HG03095 (cell line): ENCODE measurements around the gene TNIK.
"Not testable (repeated sequence)": the region's sequence is repeated elsewhere in the genome, so short reads cannot be mapped to it uniquely, and the experiment has no call there.

Source experiments
- ATAC-seq: cut with Tn5 transposase; IDR thresholded peaks from one replicate; pipeline ENCODE4 v1.9.1; 2021; ENCODE audit warnings: moderate library complexity; ENCODE audit not compliant: unreplicated experiment

TNIK gene

GRCh38 chr3:171422855-171423254, 37.4 kb downstream of the TNIK start:
- ATAC-seq: not testable (repeated sequence)

GRCh38 chr3:171420667-171421066, 39.5 kb downstream of the TNIK start:
- no peak for ATAC-seq

- ATAC-seq: no peak
Observed at GRCh38 chr3:171419457-171419856, 40.7 kb downstream of the TNIK start.

GRCh38 chr3:171417813-171418212, 42.4 kb downstream of the TNIK start:
- no peak for ATAC-seq

GRCh38 chr3:171417137-171417536, 43.1 kb downstream of the TNIK start:
- ATAC-seq: no peak

GRCh38 chr3:171416666-171417065, 43.5 kb downstream of the TNIK start:
- ATAC-seq: no peak

GRCh38 chr3:171416061-171416460, 44.1 kb downstream of the TNIK start:
- no peak for ATAC-seq

- no peak for ATAC-seq
Observed at GRCh38 chr3:171415070-171415469, 45.1 kb downstream of the TNIK start.

GRCh38 chr3:171412473-171412872, 47.7 kb downstream of the TNIK start:
- no peak for ATAC-seq

- no peak for ATAC-seq
Observed at GRCh38 chr3:171412054-171412453, 48.2 kb downstream of the TNIK start.

GRCh38 chr3:171410186-171410585, 50.0 kb downstream of the TNIK start:
- no peak for ATAC-seq

GRCh38 chr3:171407759-171408158, 52.4 kb downstream of the TNIK start:
- ATAC-seq: no peak

GRCh38 chr3:171404376-171404967, 55.7 kb downstream of the TNIK start:
- no peak for ATAC-seq

- no peak for ATAC-seq
Observed at GRCh38 chr3:171402281-171402680, 57.9 kb downstream of the TNIK start.

GRCh38 chr3:171401432-171401831, 58.8 kb downstream of the TNIK start:
- no peak for ATAC-seq

- ATAC-seq: no peak
Observed at GRCh38 chr3:171399842-171400241, 60.4 kb downstream of the TNIK start.

GRCh38 chr3:171398343-171398742, 61.9 kb downstream of the TNIK start:
- ATAC-seq: no peak

GRCh38 chr3:171397089-171397488, 63.1 kb downstream of the TNIK start:
- no peak for ATAC-seq

GRCh38 chr3:171396048-171396447, 64.2 kb downstream of the TNIK start:
- ATAC-seq: no peak

- ATAC-seq: no peak
Observed at GRCh38 chr3:171393032-171393744, 67.0 kb downstream of the TNIK start.

- ATAC-seq: no peak
Observed at GRCh38 chr3:171391432-171391831, 68.8 kb downstream of the TNIK start.

GRCh38 chr3:171390051-171390941, 69.9 kb downstream of the TNIK start:
- ATAC-seq: no peak
